ENCODE measurements around the gene TSACC. TPM values are rescaled to one million over a fixed set of nuclear protein-coding genes. Genes with fewer than 3 reads are reported as not detected.

Gene TSACC
- total and polyA plus RNA-seq, 10 of the 15 experiments (the other 5 are each of a cell fraction or from before 2014, with no cell fraction given): 0.25 to 2.8 (median 0.92) TPM; not detected in 4

GRCh38 chr1:156387870-156388173 lies 49.5 kb downstream of the TSACC start:
- Histone ChIP-seq H3K79me2 (ENCODE audit: control insufficient read depth, insufficient read depth, low read length) (no peaks in the 10 kb centered on the region), H3K4me2 (ENCODE audit: control insufficient read depth, insufficient read depth) (no peak overlapping the region), H3K4me3 (no peak overlapping the region), H2AFZ (ENCODE audit: control insufficient read depth, low read depth, low read length) (no peak overlapping the region), H4K20me1 (ENCODE audit: control insufficient read depth, insufficient read depth) (no peaks in the 10 kb centered on the region), H3K9ac (ENCODE audit: control insufficient read depth, insufficient read depth, low read length) (no peak overlapping the region), H3K36me3 (ENCODE audit: control insufficient read depth in 2 of 2, insufficient read depth in 2 of 2, low read length in 1 of 2) (no peaks in the 10 kb centered on the region), H3K27ac (ENCODE audit: control insufficient read depth, insufficient read depth) (no peak overlapping the region), H3K27me3 (replicated peaks in 1 of 2; ENCODE audit: control insufficient read depth in 2 of 2, insufficient read depth in 2 of 2, low read length in 1 of 2) (peaks cover 6 to 11% of the 10 kb centered on the region in 2 experiments), H3K4me1 (ENCODE audit: control insufficient read depth, insufficient read depth, low read length) (no peaks in the 10 kb centered on the region), H3K9me3 (replicated peaks; ENCODE audit: control insufficient read depth, insufficient read depth, low read length) (no peaks in the 10 kb centered on the region)
- ATAC-seq (no peak), DNase-seq (ENCODE audit: low read depth, low spot score) (no peak), FAIRE-seq (no peak)
- ChIA-PET RAD21 (ENCODE audit: unreplicated experiment) (interaction anchor here (2.6 to 6.3 kb wide), 3 partner anchors 31 to 58 kb away, joined by 21 to 162 read pairs (median 50); no protein-coding TSS in a partner anchor), SMC1A (ENCODE audit: uncharacterized antibody, unreplicated experiment) (interaction anchor here (0.7 to 5.4 kb wide), 4 partner anchors 25 to 59 kb away, joined by 3 to 149 read pairs (median 38); no protein-coding TSS in a partner anchor), CTCF (interaction anchor here (1.2 to 7.8 kb wide), 2 partner anchors 25 to 58 kb away, joined by 3 to 468 read pairs; no protein-coding TSS in a partner anchor), POLR2A (no interaction called here)
- 42% methylated on average over 14 of the region's 15 CpGs for WGBS (ENCODE audit: insufficient coverage, insufficient replicate concordance, low lambda C conversion rate, missing lambda C conversion rate)
- in situ Hi-C loops (cut with MboI): loop anchor here (5.0 kb wide), 1 partner anchor 219 kb away; no protein-coding TSS in a partner anchor
- intact Hi-C loops (cut with micrococcal nuclease; ENCODE audit: unreplicated experiment): no loop called here
- TF ChIP-seq SRF (IDR thresholded peaks at IDR 0.05; ENCODE audit: low read depth in 2 of 2, low read length in 2 of 2) (no peak), PKNOX1 (IDR thresholded peaks at IDR 0.05) (no peak), SMARCA5 (IDR thresholded peaks at IDR 0.05) (no peak), TCF12 (IDR thresholded peaks at IDR 0.05; ENCODE audit: low read depth, low read length) (no peak)
- no TSS peak for BruUV-seq (replicated peaks)

Data from GM12878 (cell line).